NCI-H226 (cell line): ENCODE results near the gene MAP7.
A peak's percentile ranks its signal among the peaks of the same experiment; 100 is the strongest.
"Not testable (repeated sequence)": the region's sequence is repeated elsewhere in the genome, so short reads cannot be mapped to it uniquely, and the experiment has no call there.

ENCODE experiments used
- DNase-seq: peaks from one replicate; pipeline ENCODE4 v3.0.0-alpha.2; 2015

Gene MAP7

GRCh38 chr6:136330634-136331033 is 219.6 kb downstream of the MAP7 start:
- DNase-seq = no peak

- no peak for DNase-seq
Measured at GRCh38 chr6:136326038-136326553, 224.1 kb downstream of the MAP7 start.

- DNase-seq = no peak
Measured at GRCh38 chr6:136324686-136325380, 225.4 kb downstream of the MAP7 start.

- no peak for DNase-seq
Measured at GRCh38 chr6:136323431-136324112, 226.7 kb downstream of the MAP7 start.

- no peak for DNase-seq
Measured at GRCh38 chr6:136319732-136320131, 230.5 kb downstream of the MAP7 start.

GRCh38 chr6:136318676-136319075 is 231.5 kb downstream of the MAP7 start:
- no peak for DNase-seq

- no peak for DNase-seq
Measured at GRCh38 chr6:136317971-136318370, 232.3 kb downstream of the MAP7 start.

GRCh38 chr6:136317021-136317694 is 233.1 kb downstream of the MAP7 start:
- peak; percentile 28 for DNase-seq

GRCh38 chr6:136315594-136315993 is 234.6 kb downstream of the MAP7 start:
- no peak for DNase-seq

GRCh38 chr6:136312975-136313374 is 237.2 kb downstream of the MAP7 start:
- DNase-seq = no peak

- DNase-seq = no peak
Measured at GRCh38 chr6:136309729-136310311, 240.4 kb downstream of the MAP7 start.

- DNase-seq = no peak
Measured at GRCh38 chr6:136309171-136309570, 241.1 kb downstream of the MAP7 start.

GRCh38 chr6:136308469-136308868 is 241.8 kb downstream of the MAP7 start:
- DNase-seq = not testable (repeated sequence)

- no peak for DNase-seq
Measured at GRCh38 chr6:136307351-136307750, 242.9 kb downstream of the MAP7 start.

- DNase-seq = no peak
Measured at GRCh38 chr6:136306466-136306865, 243.8 kb downstream of the MAP7 start.

- no peak for DNase-seq
Measured at GRCh38 chr6:136304410-136304809, 245.8 kb downstream of the MAP7 start.

GRCh38 chr6:136303516-136303915 is 246.7 kb downstream of the MAP7 start:
- DNase-seq = no peak

- DNase-seq = no peak
Measured at GRCh38 chr6:136294621-136295020, 255.6 kb downstream of the MAP7 start.
